Duodenal mucosa (tissue), 2 donors: Measurements from ENCODE around the gene ZBP1.

Experiments
- H3K27ac ChIP-seq: one replicate; pipeline ENCODE4 v1.7.0; 2013; ENCODE audit warnings: low read depth, low read length
- H3K27me3 ChIP-seq, 2 donors: one replicate each; pipeline ENCODE4 v1.7.0; 2013; ENCODE audit warnings: low read length in 2 of 2, control low read depth in 1 of 2; ENCODE audit not compliant: insufficient read depth in 2 of 2, control insufficient read depth in 1 of 2
- H3K36me3 ChIP-seq, 2 donors: one replicate each; pipeline ENCODE4 v1.7.0; 2013; ENCODE audit warnings: low read length in 2 of 2, control low read depth in 1 of 2; ENCODE audit not compliant: insufficient read depth in 2 of 2, control insufficient read depth in 1 of 2
- H3K4me1 ChIP-seq, 2 donors: one replicate each; pipeline ENCODE4 v1.7.0; 2013; ENCODE audit warnings: low read length in 2 of 2, control low read depth in 1 of 2; ENCODE audit not compliant: insufficient read depth in 2 of 2, control insufficient read depth in 1 of 2
- H3K4me3 ChIP-seq, 2 donors: one replicate each; pipeline ENCODE4 v1.7.0; 2013; ENCODE audit warnings: low read length in 2 of 2, low read depth in 1 of 2
- H3K9ac ChIP-seq, 2 donors: one replicate each; pipeline ENCODE4 v1.7.0; 2013; ENCODE audit warnings: low read length in 2 of 2, low read depth in 1 of 2
- H3K9me3 ChIP-seq, 2 donors: one replicate each; pipeline ENCODE4 v1.7.0; 2013; ENCODE audit warnings: low read length in 2 of 2, control low read depth in 1 of 2; ENCODE audit not compliant: control insufficient read depth in 1 of 2

ZBP1 gene

DNA sequence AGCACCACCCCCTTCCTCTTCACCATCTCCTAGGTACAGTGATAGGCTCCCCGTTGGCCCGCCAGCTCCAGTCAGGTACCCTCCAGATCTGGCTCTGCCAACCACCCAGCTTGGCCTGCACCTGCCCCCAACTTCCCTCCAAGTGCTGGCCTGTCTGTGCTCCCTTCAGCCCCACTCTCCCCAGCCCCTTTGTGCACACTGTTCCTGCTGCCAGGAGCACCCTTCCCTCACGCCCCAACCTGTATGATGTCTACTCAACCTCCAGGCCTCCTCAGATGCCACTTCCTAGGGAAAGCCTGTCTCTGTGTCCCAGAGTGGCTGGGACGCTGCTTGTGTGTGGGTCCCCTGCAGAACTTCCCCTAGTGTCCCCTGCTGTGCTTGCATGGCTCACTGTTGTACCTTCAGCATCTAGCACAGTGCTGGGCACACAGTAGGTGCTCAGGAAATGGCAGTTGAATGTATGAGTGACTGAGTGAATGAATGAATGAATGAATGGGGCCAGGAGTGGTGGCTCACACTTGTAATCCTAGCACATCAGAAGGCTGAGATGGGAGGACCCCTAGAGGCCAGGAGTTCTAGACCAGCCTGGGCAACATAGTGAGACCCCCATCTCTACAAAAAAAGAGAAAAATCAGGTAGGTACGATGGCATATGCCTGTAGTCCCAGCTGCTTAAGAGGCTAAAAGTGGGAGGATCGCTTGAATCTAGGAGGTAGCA is 3.0 kb downstream of the ZBP1 start:
- H3K9me3 ChIP-seq = no peaks in the 10 kb centered on the region
- no peak overlapping the region for H3K27ac ChIP-seq
- H3K36me3 ChIP-seq = peaks cover 5 to 11% of the 10 kb centered on the region in 2 donors
- H3K27me3 ChIP-seq = no peaks in the 10 kb centered on the region
- peaks cover 42 to 47% of the 10 kb centered on the region in 2 donors for H3K4me1 ChIP-seq
- H3K4me3 ChIP-seq = no peak overlapping the region
- no peak overlapping the region for H3K9ac ChIP-seq

DNA sequence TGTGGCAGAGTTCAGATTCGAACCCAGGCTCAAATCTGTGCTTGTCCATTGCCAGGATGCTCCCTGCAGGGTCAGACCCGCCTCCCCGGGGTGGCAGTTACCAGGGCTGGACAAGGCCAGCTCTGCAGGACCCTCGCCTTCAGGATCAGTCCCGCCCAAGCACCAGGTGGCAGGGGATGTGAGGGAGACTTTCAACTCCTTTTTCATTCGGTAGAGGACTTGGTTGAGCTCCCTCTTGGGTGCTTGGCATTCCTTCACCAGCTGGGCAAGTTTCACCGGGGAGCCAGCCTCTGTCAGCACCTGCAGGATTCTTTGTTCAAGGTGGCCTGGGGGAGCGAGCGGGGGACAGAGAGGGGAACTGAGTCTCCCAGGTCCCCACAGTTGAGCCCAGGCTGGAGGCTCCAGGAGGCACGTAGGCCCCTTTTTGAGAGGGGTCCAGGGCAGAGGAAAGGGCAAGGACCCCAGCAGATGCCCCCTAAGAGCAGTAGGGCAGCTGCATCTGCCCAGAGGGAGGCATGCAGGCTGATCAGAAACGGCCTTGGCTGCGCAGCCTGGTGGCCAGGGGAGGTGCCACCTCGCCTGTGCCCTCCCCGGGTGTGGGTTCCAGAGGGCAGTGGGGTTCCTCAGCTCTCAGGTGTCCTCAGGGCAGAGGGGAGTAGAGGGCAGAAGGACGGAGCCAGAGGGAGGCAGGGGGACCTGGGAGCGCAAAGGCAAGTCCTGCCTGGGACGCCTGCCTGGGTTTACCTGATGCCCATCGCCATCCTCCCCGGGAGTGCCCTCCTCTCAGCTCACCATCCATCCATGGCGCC is 3.9 kb downstream of the ZBP1 start:
- Histone ChIP-seq H3K4me3 (no peak overlapping the region), H3K9ac (no peak overlapping the region), H3K4me1 (peaks cover 33 to 38% of the 10 kb centered on the region in 2 donors), H3K36me3 (peaks cover 5 to 11% of the 10 kb centered on the region in 2 donors), H3K27ac (no peak overlapping the region), H3K27me3 (no peaks in the 10 kb centered on the region), H3K9me3 (no peaks in the 10 kb centered on the region)

DNA sequence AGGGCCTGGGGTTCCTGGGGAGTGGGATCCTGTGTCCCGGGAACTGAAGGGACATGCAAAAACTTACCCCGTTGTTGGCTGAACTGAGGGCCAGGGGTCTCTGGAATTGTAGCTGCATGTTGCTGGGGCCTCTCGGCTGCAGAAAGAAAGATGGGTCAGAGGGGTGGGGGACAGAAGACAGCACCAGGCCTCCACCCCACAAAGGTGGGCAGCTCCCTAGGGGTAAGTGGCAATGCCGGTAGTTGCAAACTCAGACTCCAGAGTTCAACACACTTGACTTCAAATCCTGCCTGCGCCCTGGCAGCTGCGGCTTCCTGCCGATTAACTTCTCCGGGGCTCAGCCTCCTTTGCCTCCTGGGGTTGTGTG is 4.8 kb downstream of the ZBP1 start:
- Histone ChIP-seq H3K36me3 (peaks cover 5 to 15% of the 10 kb centered on the region in 2 donors), H3K27me3 (no peaks in the 10 kb centered on the region), H3K27ac (no peak overlapping the region), H3K4me3 (no peak overlapping the region), H3K4me1 (peaks cover 23 to 30% of the 10 kb centered on the region in 2 donors), H3K9ac (no peak overlapping the region), H3K9me3 (no peaks in the 10 kb centered on the region)

DNA sequence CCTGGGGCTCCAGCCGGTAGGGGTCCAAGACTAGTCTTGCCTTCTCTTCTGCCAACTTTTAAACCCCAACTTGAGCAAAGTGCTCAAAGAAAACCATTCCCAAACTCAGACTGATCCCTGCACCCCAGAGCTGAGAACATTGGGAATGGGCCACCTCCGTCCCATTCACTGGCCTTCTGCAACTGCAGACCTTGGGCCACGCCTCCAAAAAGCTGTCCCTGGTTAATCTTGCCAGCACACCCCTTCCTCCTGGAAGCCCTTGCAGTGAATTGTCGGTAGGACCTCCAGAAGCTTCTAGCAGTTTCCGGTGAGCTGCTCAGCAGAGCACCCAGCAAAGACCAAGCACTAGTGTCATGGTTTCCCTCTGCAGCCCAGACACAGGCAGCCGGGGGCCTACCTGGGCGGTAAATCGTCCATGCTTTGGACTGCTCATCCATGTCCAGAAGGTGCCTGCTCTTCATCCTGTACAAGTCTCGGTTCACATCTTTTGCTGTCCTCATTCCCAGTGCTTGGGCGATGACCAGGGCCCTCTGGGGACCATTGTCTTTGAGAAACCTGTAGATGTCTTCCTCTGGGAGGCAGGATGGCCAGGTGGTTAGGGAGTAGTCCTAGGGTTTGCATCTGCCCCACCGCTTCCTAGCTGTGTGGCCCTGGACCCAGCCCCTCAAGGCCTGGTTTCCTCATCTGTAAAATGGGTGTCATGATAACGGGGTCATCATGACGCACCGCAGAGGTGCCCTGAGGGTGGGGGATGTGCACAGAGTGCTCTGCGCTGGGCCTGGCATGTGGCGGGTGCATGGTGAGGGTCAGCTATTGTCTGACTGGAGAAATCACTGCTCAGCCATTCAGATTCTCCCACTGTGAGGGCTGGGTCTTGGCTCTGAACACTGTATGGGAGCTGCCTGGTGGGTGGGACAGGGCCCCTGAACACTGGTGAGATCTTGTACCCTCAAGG is 5.5 kb downstream of the ZBP1 start:
- no peak overlapping the region for H3K4me3 ChIP-seq
- H3K36me3 ChIP-seq = peaks cover 5 to 17% of the 10 kb centered on the region in 2 donors
- no peak overlapping the region for H3K9ac ChIP-seq
- H3K9me3 ChIP-seq = no peaks in the 10 kb centered on the region
- H3K27ac ChIP-seq = no peak overlapping the region
- H3K4me1 ChIP-seq = peaks cover 17 to 26% of the 10 kb centered on the region in 2 donors
- no peaks in the 10 kb centered on the region for H3K27me3 ChIP-seq

DNA sequence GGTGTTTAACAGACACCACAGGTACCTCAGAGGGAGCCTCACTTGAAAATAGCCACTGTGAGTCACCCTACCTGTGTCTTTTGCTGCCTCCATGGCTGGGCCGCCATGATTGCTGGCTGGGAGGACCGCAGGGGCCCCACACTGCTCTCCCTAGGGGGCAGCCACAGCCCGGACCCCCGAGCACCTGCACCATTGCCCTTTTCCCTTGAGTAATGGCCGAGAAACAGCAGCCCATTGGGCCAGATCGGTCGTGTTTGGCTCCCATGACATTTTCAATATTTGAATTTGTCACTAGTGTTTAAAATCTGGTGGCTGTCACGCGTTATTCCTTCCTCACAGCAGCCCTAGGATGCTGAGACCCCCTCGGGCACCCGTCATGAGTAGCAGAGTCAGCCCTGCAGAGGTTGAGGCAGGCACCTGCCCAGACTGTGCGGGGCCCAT is 6.7 kb downstream of the ZBP1 start:
- Histone ChIP-seq H3K4me3 (no peak overlapping the region), H3K9ac (no peak overlapping the region), H3K36me3 (peaks cover 5 to 23% of the 10 kb centered on the region in 2 donors), H3K4me1 (peaks cover 12 to 18% of the 10 kb centered on the region in 2 donors), H3K27ac (no peak overlapping the region), H3K9me3 (no peaks in the 10 kb centered on the region), H3K27me3 (no peaks in the 10 kb centered on the region)

DNA sequence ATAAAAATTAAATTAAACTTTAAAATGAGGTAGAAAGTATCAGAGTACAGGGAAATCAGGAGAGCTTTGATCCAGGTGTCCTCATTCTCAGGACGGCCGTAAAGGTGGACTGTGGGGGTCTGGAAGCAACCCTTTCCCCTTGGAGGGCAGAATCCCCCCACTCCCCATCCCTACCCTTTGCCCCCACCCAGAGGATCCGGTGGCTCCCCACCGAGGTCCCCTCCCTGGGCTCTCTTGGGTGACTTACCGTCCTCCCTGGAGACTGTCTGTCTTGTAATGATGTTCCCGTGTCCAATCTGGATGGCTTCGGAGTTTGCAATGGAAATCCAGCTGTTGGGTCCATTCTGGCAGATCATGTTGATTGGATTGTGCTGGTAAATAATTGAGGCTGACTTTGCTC is 7.3 kb downstream of the ZBP1 start:
- no peak overlapping the region for H3K4me3 ChIP-seq
- H3K27ac ChIP-seq = no peak overlapping the region
- H3K4me1 ChIP-seq = peaks cover 6 to 12% of the 10 kb centered on the region in 2 donors
- no peaks in the 10 kb centered on the region for H3K27me3 ChIP-seq
- H3K9ac ChIP-seq = no peak overlapping the region
- H3K36me3 ChIP-seq = peaks cover 5 to 23% of the 10 kb centered on the region in 2 donors
- no peaks in the 10 kb centered on the region for H3K9me3 ChIP-seq

DNA sequence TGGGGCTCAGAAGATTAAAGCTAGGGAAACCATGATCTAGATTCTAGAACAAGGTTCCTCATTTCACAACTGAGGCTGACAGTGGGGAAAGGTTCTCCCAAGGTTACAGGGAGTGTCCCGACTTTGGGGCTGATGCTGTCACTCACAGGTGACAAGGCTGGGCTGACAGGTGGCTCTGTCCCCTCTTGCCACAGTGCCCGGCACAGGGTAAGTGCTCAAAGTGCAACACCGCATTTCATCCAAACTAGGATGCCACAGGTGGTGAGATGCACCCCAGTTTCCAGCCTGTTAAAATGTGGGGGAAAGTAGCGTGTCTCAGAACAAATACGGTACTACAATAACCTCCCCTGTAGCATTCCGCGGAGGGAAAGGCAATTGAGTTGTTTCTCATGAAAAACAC is 7.8 kb downstream of the ZBP1 start:
- no peaks in the 10 kb centered on the region for H3K27me3 ChIP-seq
- peaks cover 3 to 7% of the 10 kb centered on the region in 2 donors for H3K4me1 ChIP-seq
- no peak overlapping the region for H3K9ac ChIP-seq
- H3K27ac ChIP-seq = no peak overlapping the region
- H3K36me3 ChIP-seq = peaks cover 5 to 23% of the 10 kb centered on the region in 2 donors
- H3K4me3 ChIP-seq = no peak overlapping the region
- no peaks in the 10 kb centered on the region for H3K9me3 ChIP-seq

DNA sequence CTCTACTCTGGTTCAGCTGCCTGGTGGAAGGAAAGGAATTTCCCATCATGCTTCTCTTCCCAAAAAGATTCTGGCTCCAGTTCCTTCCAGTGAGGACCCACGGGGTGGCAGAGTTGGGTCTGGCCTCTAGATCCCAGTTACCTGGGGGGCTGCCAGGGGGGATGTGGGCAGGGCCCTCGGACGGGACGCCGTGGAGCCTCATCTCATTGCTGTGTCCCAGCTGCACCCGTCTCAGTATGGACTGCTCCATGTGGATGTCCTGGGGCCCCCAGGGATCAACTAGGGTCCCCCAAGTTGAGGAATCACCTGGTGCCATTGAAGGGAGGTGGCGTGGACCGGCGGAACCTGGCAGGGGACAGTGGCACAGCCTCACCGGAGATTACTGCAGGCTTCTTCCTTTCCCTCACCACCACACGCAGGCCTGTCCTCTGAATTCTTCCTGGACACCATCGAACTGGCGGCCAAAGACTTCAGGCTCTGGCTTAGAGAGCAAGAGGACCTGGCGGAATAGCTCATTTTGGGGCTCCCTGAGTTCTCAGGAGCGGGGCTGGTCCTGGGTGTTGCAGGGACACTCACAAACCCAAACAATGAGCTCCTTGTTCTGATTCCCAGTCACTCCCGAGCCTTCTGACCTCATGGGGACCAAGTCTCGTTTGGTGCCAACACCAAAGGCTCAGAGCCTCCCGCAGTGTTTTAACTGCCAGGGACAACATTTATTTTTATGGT is 8.5 kb downstream of the ZBP1 start:
- H3K27ac ChIP-seq = no peak overlapping the region
- H3K36me3 ChIP-seq = peaks cover 5 to 23% of the 10 kb centered on the region in 2 donors

DNA sequence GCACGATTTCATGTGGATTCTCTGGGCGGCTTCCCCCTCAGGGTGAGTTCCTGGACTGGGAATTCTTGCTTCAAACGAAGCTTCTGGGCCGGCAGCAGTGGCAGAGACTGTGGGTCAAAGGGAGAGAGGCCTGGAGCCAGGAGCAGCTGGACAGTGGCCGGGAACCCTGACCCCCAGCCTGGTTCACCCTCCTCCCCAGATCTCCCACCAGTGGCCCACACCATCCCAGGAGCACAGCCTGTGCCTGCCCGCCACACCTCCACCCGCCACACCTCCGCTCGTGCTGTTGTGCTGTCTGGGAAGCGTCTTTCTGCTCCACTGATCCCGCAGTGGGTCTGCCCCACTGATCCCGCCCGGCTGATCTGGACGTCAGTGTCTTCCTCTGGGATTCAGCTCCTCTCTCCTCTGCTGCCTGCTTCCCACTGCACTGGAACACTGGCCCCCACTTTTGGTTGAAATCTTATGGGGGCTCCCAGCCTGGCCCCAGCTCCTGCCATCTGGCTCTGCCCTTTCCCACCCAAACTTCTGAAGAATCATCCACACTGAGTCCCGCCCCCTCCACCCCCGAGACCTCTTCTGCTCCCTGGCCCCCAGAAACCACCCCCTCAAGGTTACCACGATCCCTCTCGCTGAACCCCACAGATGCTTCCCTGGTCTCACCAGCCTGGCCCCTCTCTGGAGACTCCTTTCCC is 9.8 kb downstream of the ZBP1 start:
- H3K27me3 ChIP-seq = no peaks in the 10 kb centered on the region
- H3K9me3 ChIP-seq = no peaks in the 10 kb centered on the region
- peaks cover 5 to 23% of the 10 kb centered on the region in 2 donors for H3K36me3 ChIP-seq
- H3K27ac ChIP-seq = no peak overlapping the region
- no peak overlapping the region for H3K9ac ChIP-seq
- no peak overlapping the region for H3K4me3 ChIP-seq
- H3K4me1 ChIP-seq = peaks cover 3% of the 10 kb centered on the region in 2 donors

More for the DNA sequence above, 8.5 kb downstream of the ZBP1 start:
- H3K4me1 ChIP-seq = peaks cover under 1 to 3% of the 10 kb centered on the region in 2 donors
- no peaks in the 10 kb centered on the region for H3K27me3 ChIP-seq
- no peak overlapping the region for H3K9ac ChIP-seq
- no peak overlapping the region for H3K4me3 ChIP-seq
- H3K9me3 ChIP-seq = no peaks in the 10 kb centered on the region
